GM12865 (cell line): ENCODE results near the gene AP4M1.

Experiments used
- DNase-seq: peaks from one replicate; pipeline ENCODE4 v3.0.0; 2010; ENCODE audit warnings: low read depth
- H3K4me3 ChIP-seq: 2 replicates; pipeline ENCODE4 v1.5.1; 2011; ENCODE audit warnings: mild to moderate bottlenecking, low read depth, low read length, control low read depth
- CTCF ChIP-seq: IDR thresholded peaks from 2 replicates; pipeline ENCODE4 v1.5.1; 2011; ENCODE audit warnings: low read length, control low read depth, low read depth, inconsistent platforms; ENCODE audit not compliant: insufficient read depth; ENCODE audit errors: missing control alignments

The AP4M1 gene

GRCh38 chr7:100064162-100064561 lies 37.3 kb upstream of the AP4M1 start:
- no peak overlapping the region for H3K4me3 ChIP-seq
- TF ChIP-seq CTCF, result no peak
- DNase-seq, result no peak

- DNase-seq, result no peak
- TF ChIP-seq CTCF, result no peak
Measured at GRCh38 chr7:100065452-100066186, 35.8 kb upstream of the AP4M1 start.

GRCh38 chr7:100066953-100067352 lies 34.5 kb upstream of the AP4M1 start:
- no peak overlapping the region for H3K4me3 ChIP-seq
- TF ChIP-seq CTCF, result no peak
- DNase-seq, result no peak

More at GRCh38 chr7:100065452-100066186, 35.8 kb upstream of the AP4M1 start:
- H3K4me3 ChIP-seq, result no peak overlapping the region

GRCh38 chr7:100069991-100070390 lies 31.5 kb upstream of the AP4M1 start:
- no peak for TF ChIP-seq CTCF
- no peak for DNase-seq
- no peak overlapping the region for H3K4me3 ChIP-seq

- no peak overlapping the region for H3K4me3 ChIP-seq
- TF ChIP-seq CTCF, result no peak
- no peak for DNase-seq
Measured at GRCh38 chr7:100071018-100071723, 30.3 kb upstream of the AP4M1 start.

- DNase-seq, result no peak
- TF ChIP-seq CTCF, result no peak
Measured at GRCh38 chr7:100072462-100072861, 29.0 kb upstream of the AP4M1 start.

More at GRCh38 chr7:100072462-100072861, 29.0 kb upstream of the AP4M1 start:
- H3K4me3 ChIP-seq, result no peak overlapping the region
